Activated CD4-positive, CD25-positive, alpha-beta regulatory T cell treated with anti-CD3 and anti-CD28 coated beads, Interleukin-2, amount 50 U/mL, for 16 hours (primary cell): ENCODE measurements around the gene CFAP54.

Experiments
- DNase-seq: peaks from one replicate; pipeline ENCODE4 v3.0.0-alpha.2; 2020; ENCODE audit warnings: low read depth, low spot score

CFAP54 gene

DNA sequence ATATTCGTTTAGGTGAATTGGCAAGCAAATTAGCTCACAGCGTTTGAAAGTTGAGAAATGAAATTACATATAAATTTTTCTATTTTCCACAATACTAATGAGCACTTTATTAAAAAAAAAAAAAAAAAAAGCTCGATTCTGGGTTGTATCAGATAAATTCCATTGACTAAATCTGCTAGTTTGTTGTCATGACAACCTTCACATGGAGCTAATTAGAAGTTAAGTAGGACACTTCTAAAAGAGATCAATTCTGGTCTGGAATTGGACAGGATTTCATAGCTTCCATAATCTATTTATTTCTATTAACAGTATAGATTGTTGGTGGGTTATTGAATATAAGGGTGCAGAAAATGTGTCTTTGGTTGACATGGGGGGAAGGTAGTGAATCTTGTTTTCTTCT lies 332.2 kb downstream of the CFAP54 start:
- no peak for DNase-seq

DNA sequence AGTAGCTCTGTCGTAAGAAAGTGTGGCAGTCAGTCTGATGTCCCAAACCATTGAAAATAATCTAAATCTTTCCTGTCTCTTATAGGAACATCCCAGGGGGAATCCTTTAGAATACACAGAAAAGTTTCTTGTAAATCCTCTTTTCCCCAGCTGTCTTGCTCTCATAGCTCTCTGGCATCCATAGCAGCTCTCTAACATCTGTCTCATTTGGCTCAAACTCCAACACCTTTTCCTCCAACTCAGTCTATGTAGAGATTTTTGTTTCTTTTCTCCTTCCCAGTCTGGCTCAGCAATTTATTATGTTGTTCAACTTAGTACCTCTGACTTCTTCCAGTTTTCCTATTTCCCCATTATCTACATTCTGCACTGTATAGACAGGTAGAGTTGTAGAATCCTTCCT lies 333.3 kb downstream of the CFAP54 start:
- DNase-seq, result no peak

DNA sequence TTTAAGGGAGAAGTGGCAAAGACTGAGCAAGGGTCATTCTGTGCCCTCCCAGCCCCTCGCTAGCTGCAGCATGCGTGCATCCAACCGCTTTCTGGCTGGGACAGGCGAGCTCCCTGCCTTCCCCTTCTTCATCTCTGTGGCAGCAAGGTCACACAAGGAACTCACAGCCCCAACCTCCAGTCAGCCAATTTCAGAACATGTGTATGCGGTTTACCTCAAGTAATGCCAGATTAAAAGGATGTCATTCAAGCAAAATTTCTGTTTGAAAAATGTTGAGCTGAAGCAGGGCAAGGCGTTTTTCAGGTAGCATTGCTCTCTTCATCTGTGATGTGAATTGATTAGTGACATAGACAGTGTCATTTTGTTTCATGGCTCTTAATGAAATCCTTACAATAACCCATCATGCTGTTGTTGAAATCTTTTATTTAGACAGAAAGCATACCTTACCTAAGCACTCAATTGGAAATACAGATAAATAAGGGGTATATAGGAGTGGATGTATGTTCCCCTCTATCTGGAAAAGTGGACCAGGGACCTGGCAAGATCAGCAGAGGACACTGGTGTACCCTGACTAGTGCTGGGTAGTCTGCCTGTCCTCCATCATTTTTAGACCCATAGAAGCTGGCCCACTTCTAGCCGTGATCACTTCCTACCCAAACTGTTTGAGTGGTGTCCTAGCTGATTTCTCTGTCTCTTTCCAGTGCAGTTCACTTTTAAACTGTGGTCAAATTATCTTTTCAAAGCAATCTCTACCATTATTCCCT lies 334.9 kb downstream of the CFAP54 start:
- DNase-seq, result no peak

DNA sequence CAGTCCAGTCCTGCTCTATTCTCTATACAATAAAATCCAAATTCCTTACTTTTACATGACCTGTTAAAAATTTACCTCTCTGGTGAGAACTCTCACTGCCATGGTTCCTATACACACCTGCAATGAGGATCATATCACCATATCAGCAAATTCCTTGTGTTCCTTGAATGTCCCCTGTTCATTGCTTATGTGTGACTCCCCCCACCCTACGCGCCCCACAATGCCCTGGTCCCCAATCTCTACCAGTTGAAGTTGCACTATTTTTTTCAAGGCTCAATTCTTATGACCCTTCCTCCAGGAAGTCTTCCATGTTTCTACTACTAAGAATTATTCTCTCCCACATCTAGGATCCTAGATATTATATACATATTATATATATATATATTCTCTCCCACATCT lies 335.5 kb downstream of the CFAP54 start:
- no peak for DNase-seq

DNA sequence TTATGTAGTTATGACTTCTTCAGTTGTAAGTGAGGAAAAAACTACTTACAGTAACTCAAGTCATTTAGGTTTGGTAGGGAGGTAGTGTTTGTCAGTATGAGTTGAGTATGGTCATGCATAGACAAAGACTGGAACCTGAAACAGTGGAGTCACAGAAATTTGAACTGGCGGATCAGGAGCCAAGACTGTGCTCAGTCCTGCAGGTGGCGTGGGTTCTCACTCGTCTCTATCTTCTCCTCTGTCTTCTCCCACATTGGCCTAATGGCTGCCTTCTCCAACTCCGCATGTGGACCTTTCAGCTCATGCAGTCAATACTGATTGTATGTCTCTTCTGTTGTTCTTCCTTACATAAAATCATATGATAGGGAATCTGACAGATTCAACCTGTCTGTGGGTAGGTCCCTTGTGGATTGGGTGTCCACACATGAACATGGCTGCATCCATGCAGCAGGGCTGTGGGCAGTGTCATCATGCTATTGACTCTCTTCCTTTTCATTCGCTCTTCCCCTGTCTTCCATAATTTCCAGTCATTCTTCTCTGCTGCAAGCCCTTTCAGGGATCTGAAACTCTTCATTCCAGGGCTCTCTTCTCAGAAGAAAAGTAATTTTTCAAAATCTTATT lies 338.9 kb downstream of the CFAP54 start:
- DNase-seq, result no peak

DNA sequence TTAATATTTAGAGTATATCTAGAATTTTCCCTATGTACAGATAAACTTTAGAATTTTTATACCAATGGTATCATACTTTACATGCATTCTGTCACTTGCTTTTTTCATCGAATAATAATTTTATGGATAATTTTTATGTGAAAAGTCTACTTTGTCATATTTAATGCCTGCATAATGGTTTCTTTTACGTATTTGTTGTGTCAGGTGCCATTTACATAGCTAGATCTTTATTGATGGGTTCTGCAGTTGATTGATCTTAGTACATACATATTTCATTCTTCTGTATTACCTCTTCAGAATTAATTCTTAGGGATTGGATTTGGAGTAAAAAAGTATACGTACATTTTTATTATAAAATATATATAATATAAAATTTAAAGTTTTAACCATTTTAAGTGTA lies 340.0 kb downstream of the CFAP54 start:
- DNase-seq, result no peak

DNA sequence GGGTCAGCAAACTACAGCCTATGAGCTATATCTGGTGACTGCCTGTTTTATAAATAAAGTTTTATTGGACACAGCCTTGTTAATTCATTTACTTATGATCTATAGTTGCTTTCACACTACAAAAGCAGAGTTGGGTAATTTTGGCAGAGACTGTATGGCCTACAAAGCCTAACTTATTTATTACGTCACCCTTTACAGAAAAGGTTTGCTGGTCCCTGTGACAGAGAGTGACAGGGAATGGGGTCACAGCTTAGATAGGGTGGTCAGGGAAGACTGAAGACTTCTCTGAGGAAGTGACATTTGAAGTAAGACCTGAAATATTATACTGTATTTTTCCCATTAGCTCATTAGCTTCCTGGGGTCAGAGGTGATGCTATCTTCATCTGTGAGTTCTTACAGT lies 342.0 kb downstream of the CFAP54 start:
- no peak for DNase-seq

DNA sequence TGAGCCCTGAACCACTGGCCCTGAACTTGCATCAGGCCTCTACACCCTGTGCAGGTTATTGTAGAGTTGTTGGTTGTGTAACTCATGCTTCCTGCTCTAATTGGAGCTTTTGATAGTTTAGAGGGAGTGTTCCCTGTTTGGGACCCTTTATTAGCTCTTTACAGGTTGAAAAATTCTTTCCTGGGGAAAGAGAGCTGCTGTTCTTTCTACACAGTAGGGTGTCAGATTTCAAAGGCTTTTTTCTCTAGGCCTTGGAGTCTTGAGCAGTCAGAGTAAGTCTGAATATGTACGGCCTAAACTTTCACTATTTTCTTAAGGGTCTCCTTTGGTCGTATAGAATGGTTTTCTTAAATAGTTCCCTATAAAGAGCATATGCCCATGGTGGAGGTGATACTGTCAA lies 356.9 kb downstream of the CFAP54 start:
- no peak for DNase-seq

DNA sequence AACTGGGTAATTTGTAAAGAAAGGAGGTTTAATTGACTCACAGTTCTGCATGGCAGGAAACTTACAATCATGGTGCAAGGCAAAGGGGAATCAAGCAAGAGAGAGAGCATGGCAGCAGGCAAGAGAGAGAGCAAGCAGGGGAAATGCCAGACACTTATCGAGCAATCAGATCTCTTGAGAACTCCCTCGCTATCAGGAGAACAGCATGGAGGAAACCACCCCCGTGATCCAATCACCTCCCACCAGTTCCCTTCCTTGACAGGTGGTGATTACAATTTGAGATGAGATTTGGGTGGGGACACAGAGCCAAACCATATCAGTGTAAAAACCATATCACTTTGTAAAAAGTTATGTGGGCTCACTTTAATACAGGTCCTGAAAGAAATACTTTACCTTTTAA lies 361.3 kb downstream of the CFAP54 start:
- DNase-seq, result no peak

DNA sequence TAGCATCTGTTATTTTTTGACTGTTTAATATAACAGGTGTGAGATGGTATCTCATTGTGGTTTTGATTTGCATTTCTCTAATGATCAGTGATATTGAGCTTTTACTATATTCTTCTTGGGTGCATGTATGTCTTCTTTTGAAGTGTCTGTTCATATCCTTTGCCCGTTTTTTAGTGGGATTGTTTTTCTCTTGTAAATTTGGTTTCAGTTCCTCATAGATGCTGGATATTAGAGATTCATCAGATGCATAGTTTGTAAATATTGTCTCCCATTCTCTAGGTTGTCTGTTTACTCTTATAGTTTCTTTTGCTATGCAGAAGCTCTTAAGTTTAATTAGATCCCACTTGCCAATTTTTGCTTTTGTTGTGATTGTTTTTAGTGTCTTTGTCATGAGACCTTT lies 368.8 kb downstream of the CFAP54 start:
- DNase-seq, result no peak

DNA sequence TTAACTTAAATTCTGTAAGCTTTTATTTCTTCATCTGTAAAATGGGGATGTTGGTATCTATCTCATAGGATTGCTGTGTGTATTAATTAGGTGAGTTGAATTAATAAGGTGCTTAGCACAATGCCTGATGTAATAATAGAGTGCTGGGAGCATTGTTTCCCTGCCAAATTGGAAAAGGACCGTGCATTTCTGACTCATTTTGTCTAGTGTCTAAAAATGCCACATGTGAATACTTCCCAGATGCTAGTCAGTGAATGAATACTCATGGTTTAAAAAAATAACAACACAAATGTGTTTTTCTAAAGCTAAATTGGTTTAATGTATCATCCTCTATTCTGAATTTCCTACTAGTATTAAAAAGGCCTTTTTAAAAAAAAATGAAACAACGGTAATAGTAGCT lies 372.3 kb downstream of the CFAP54 start:
- DNase-seq, result no peak

DNA sequence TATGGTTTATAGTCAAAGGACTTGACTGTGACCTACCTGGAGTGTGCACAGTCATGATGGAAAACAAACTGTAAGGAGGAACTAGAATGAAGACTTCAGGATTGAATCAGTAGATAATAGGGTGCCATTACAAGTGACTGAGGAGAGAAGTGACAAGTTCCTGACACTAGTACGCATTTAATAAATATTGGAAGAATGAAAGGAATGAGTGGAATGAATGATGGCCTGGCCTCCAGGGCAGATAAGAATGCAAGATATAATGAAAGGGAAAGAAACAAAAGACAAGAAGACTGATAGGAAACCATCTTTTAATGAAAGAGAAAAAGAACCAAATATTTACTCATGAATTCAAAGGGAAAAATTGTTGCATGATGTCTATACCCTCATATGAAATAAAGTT lies 372.9 kb downstream of the CFAP54 start:
- DNase-seq, result no peak

DNA sequence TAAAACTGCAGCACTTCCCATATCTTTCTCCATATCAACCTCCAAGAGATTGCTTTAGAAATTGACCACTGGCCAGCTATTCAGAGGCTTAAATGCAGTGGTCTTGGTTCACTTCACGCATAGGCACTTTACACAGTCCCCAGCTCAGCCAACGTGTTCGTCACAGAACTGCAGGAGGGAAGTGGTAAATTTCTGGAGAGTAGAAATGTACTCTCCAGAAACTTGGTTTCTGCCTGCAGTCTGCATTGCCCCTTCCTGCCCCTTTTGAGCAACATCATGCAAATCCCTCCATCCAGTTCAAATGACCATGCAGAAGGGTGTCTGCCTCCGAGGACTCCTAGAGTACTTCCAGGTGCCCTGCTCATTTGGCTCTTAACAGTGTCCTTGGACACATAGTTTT lies 375.0 kb downstream of the CFAP54 start:
- DNase-seq, result no peak

DNA sequence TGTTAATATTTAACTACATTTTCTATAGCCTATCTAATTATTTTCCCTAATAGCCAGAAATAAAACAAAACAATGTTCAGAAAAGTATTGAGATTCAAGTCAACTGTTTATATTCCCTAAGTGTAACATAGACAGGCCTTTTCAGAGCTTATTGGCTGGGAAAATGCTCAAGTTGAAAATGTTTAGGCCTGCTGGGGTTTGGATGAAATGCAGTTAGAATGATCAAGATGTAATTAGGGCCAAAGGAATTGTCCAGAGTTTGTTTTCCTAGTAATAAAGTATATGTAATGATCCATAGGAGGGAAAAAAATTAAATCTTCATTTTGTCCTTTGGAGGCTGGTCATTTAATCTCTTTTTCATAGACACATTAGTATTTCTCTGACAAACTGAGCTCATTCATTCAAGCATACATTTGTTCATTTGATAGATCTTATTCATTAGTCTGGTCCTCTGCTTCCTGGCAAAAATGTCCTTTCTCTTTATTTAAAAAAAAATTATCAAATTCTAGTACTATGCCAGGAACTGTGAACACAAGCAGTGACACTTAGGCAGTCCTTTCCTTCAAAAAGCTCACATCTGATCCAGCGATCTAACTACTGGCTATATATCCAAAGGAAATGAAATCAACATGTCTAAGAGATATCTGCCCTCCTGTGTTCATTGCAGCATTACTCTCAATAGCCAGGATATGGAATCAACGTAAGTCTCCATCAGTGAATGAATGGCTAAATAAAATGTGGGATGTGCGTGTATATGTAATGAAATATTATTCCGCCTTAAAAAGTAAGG lies 377.6 kb downstream of the CFAP54 start:
- DNase-seq, result no peak

DNA sequence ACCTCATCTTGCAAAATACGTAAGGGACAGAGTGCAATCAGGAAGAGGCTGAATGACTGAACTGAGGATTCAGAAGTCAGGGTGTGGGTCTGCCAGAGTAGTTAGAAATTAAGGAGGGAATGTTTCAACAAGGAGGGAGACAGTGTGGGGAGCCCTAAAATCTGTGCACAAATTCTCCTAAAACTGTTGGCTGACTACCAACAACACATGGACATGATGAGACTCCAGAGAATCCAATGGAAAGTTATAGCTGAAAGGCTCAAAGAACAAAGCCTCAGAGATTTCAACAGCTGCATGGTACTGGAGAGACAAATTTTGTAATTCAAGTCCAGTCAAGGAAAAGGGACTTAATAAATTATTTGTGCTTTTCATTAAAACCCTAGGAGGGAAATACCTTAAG lies 381.6 kb downstream of the CFAP54 start:
- no peak for DNase-seq

DNA sequence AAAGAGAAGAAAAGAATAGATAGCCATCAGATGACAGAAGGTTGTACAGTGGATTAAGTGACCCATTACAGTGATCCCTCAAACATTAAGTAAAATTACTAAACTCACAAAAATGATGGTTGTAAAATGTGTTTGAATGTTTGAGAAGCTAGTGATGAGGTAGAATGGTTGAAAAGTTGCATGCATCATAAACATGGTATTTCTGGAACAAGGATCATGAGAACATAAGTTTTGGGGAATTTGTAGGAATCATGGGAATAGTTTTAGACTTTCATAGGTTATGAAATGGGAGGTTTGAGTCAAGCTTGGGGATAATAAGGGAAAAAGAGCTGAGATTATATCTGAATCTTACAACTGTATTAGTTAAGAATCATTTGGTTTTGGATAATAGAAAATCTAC lies 383.6 kb downstream of the CFAP54 start:
- no peak for DNase-seq

DNA sequence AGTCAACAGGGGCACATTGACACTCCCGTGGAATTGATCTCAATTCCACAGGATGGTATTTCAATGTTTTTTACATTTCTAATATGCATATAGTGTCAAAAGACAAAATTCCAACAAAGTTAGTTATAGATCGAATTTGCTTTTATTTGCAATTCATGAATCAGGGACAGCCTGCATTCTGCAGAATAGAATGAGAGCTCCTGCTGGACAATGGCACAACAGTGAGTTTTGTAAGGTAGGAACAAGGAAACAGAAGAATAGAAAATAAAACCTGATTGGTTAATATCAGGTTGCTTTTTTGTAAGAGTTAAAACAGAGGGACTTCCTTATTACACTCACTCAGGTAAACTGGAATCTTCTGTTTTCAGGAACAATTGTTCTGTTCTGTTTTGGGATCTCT lies 384.8 kb downstream of the CFAP54 start:
- DNase-seq, result no peak

DNA sequence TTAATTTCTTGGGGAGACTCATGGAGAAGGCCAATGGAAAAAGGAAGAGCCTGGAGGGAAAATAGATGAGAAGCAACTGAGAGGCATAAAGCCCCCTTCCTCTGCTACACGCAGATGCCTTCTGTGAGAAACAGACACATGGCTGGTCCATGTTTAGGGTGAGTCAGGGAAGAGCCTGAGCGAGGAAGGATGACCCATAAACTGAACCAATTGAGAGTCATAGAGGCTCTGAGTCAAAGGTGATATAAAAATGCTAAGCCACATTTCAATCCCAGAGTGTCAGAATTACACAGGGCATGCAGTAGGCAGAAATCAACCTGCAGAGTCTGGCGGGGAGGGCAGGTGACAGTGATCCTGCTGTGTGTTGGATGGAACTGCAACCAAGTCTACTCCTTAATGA lies 387.6 kb downstream of the CFAP54 start:
- no peak for DNase-seq

DNA sequence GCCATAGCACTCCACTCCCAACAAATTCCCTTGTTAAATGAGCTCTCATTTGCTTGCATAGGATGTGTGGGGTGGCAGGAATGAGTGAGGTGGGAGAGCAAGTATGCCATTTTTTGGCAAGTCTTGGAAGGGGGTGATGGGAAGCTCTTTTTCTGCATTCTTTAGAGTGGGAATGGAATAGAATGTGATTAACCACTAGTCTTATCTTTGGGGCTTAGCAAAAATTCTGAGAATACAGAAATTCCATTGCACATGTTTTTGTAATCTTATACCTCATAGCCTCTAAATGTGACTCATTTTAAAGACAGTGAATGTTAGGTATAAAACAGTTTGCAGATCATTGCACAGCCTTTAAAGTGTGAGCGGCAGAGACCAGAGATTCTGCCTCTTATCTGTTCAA lies 389.3 kb downstream of the CFAP54 start:
- no peak for DNase-seq

DNA sequence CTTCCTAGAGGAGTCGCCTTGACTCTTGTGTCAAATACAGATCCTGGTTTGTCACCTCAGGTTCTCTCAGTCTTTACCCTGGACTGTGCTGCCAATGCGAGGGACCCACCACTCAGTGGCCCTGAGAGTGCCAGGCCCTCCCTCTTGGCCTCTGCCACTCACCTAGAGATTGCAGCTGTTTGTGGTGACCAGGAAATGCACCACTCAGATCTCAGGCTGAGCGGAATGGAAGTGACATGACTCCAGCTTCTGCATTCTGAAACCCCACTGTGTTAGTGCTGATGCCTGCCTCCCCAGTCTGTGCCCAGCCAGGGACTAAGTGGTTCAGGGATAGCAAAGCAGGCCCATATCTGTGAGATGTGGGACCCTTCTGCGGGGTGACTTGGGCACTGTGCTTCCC lies 389.9 kb downstream of the CFAP54 start:
- DNase-seq, result no peak

DNA sequence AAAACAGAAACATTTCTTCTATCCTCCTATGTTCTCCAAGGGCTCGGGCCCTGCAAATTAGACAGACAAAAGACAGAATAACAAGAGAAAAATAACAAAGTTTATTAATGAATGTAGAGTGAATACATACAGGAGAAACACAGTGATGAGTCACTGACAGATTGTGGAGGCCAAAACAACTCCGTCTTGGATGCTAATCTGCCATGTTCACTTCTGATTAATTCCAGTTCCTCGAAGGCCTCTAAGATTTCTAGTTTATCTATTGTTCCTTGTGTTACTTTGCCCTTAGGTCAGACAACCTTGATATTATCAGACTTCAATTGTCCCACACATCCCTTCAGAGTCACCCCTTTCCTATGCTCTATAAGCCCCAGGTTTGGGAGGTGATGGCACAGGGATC lies 390.8 kb downstream of the CFAP54 start:
- no peak for DNase-seq

DNA sequence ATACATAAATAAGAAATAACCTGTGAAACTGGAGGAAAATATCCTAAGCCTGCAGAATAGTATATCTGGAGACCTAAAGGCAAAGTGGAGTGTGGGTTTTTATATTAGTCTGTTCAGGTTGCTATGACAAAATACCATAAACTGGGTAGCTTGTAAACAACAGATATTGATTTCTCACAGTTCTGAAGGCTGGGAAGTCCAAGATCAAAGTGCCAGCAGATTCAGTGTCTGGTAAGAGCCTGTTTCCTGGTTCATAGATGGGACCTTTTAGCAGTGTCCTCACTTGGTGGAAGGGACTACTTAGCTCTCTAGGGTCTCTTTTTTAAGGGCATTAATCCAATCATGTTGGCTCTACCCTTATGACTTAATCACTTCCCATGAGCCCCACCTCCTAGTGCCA lies 392.2 kb downstream of the CFAP54 start:
- DNase-seq, result no peak

DNA sequence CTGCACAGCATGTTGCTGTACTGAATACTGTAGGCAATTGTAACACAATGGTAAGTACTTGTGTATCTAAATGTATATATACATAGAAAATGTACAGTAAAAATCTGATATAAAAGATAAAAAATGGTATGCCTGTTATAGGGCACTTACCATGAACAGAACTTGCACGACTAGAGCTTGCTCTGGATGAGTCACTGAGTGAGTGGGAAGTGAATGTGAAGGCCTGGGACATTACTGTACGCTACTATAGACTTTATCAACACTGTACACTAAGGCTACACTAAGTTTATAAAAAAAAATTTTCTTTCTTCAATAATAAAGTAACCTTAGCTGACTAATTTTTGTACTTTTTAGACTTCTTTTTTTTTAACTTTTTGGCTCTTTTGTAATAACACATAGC lies 393.5 kb downstream of the CFAP54 start:
- no peak for DNase-seq
